ENCODE data around the gene MANSC4.
A peak's percentile ranks its signal among the peaks of the same experiment; 100 is the strongest.

Gene MANSC4

GRCh38 chr12:27802511-27802910 lies 22.5 kb upstream of the MANSC4 start:
- DNase-seq, result no peak
- intact Hi-C loops (cut with DNase I), result no loop called here

GRCh38 chr12:27801630-27802029 lies 21.6 kb upstream of the MANSC4 start:
- intact Hi-C loops (cut with DNase I), result no loop called here
- DNase-seq, result no peak

GRCh38 chr12:27800819-27801218 lies 20.8 kb upstream of the MANSC4 start:
- no peak for DNase-seq
- intact Hi-C loops (cut with DNase I), result no loop called here

GRCh38 chr12:27797301-27798025 lies 17.4 kb upstream of the MANSC4 start:
- peak in 5 of 10 donors; percentile 20 to 75 (median 35) for DNase-seq
- intact Hi-C loops (cut with DNase I), result no loop called here

GRCh38 chr12:27796128-27796527 lies 16.1 kb upstream of the MANSC4 start:
- no peak for DNase-seq
- intact Hi-C loops (cut with DNase I), result no loop called here

- intact Hi-C loops (cut with DNase I), result no loop called here
- DNase-seq, result no peak
Observed at GRCh38 chr12:27794818-27795584, 15.0 kb upstream of the MANSC4 start.

GRCh38 chr12:27790179-27790578 lies 10.1 kb upstream of the MANSC4 start:
- intact Hi-C loops (cut with DNase I), result no loop called here
- no peak for DNase-seq

- intact Hi-C loops (cut with DNase I), result no loop called here
- DNase-seq, result no peak
Observed at GRCh38 chr12:27787559-27787958, 7.5 kb upstream of the MANSC4 start.

GRCh38 chr12:27785882-27786570 lies 6.0 kb upstream of the MANSC4 start:
- no peak for DNase-seq
- intact Hi-C loops (cut with DNase I), result no loop called here

- no peak for DNase-seq
- intact Hi-C loops (cut with DNase I), result no loop called here
Observed at GRCh38 chr12:27782481-27782880, 2.4 kb upstream of the MANSC4 start.

GRCh38 chr12:27781680-27782079 lies 1.6 kb upstream of the MANSC4 start:
- no peak for DNase-seq
- intact Hi-C loops (cut with DNase I), result no loop called here

- intact Hi-C loops (cut with DNase I), result no loop called here
- peak in 4 of 10 donors; percentile 13 to 85 (median 50) for DNase-seq
Observed at GRCh38 chr12:27780612-27781408, 774 bp upstream of the MANSC4 start.

- intact Hi-C loops (cut with DNase I), result loop anchor here (2.0 kb wide), 1 partner anchor 69 kb away; the partner anchor contains the start of gene MRPS35
- peak; percentile 32 to 89 (median 54) for DNase-seq
Observed at GRCh38 chr12:27779416-27779919, 568 bp downstream of the MANSC4 start.

GRCh38 chr12:27778206-27778605 lies 1.8 kb downstream of the MANSC4 start:
- intact Hi-C loops (cut with DNase I), result loop anchor here (2.0 kb wide), 1 partner anchor 67 kb away; the partner anchor contains the start of gene MRPS35
- DNase-seq, result no peak

GRCh38 chr12:27777141-27777540 lies 2.9 kb downstream of the MANSC4 start:
- DNase-seq, result peak in 1 of 10 donors; percentile 37
- intact Hi-C loops (cut with DNase I), result no loop called here

- no peak for DNase-seq
- intact Hi-C loops (cut with DNase I), result no loop called here
Observed at GRCh38 chr12:27772328-27773049, 7.5 kb downstream of the MANSC4 start.

- DNase-seq, result no peak
- intact Hi-C loops (cut with DNase I), result no loop called here
Observed at GRCh38 chr12:27771481-27772327, 8.3 kb downstream of the MANSC4 start.

GRCh38 chr12:27769142-27769673 lies 10.8 kb downstream of the MANSC4 start:
- no peak for DNase-seq
- intact Hi-C loops (cut with DNase I), result no loop called here

Measured in posterior cingulate gyrus (tissue), 11 donors.